Measurements from ENCODE around the gene DGKD.

GRCh38 chr2:233446121-233446520 is 91.8 kb downstream of the DGKD start:
- TF ChIP-seq GABPA (IDR thresholded peaks at IDR 0.05; ENCODE audit: low read depth) (no peak), CTCF (IDR thresholded peaks at IDR 0.05; ENCODE audit: insufficient read depth, low read length) (no peak)
